ENCODE results near the gene LMF1. TPM values are rescaled to one million over a fixed set of nuclear protein-coding genes. Genes with fewer than 3 reads are reported as not detected.

Gene LMF1
- total RNA-seq, 1 donor from 2014 or later: 24.6 TPM

- H3K9me3 Mint-ChIP-seq (ENCODE audit: unreplicated experiment): no peaks in the 10 kb centered on the region
- no peak for DNase-seq (ENCODE audit: extremely low spot score, unreplicated experiment)
- peaks cover 27% of the 10 kb centered on the region for H3K27me3 Mint-ChIP-seq (ENCODE audit: unreplicated experiment)
- no peak overlapping the region for H3K27ac Mint-ChIP-seq (ENCODE audit: unreplicated experiment)
- no peak for TF ChIP-seq CTCF (IDR thresholded peaks at IDR 0.05)
- H3K4me3 Mint-ChIP-seq (ENCODE audit: unreplicated experiment): peak overlapping the region; percentile 51
- no peaks in the 10 kb centered on the region for H3K36me3 Mint-ChIP-seq (ENCODE audit: unreplicated experiment)
- peaks cover 4% of the 10 kb centered on the region for H3K4me1 Mint-ChIP-seq (ENCODE audit: unreplicated experiment)
Observed at GRCh38 chr16:982145-983043, 11.6 kb upstream of the LMF1 start.

GRCh38 chr16:981695-982144 lies 10.9 kb upstream of the LMF1 start, which contains the start of gene SOX8:
SOX8 (plus strand) TSS chr16:981770; CDS start chr16:981923, 153 bp downstream.
- Mint-ChIP-seq H3K27ac (ENCODE audit: unreplicated experiment) (no peak within 1 kb of the TSS), H3K4me1 (ENCODE audit: unreplicated experiment) (peaks cover 4% of the 10 kb centered on the region), H3K9me3 (ENCODE audit: unreplicated experiment) (no peaks in the 10 kb centered on the region), H3K4me3 (ENCODE audit: unreplicated experiment) (peak within 1 kb of the TSS; percentile 70), H3K27me3 (ENCODE audit: unreplicated experiment) (peaks cover 27% of the 10 kb centered on the region), H3K36me3 (ENCODE audit: unreplicated experiment) (no peaks in the 10 kb centered on the region)
- TF ChIP-seq CTCF (IDR thresholded peaks at IDR 0.05): no peak
- no peak for DNase-seq (ENCODE audit: extremely low spot score, unreplicated experiment)

GRCh38 chr16:980595-980854 lies 9.7 kb upstream of the LMF1 start:
- Mint-ChIP-seq H3K27ac (ENCODE audit: unreplicated experiment) (no peak overlapping the region), H3K9me3 (ENCODE audit: unreplicated experiment) (no peaks in the 10 kb centered on the region), H3K4me1 (ENCODE audit: unreplicated experiment) (peaks cover 4% of the 10 kb centered on the region), H3K27me3 (ENCODE audit: unreplicated experiment) (peaks cover 18% of the 10 kb centered on the region), H3K4me3 (ENCODE audit: unreplicated experiment) (no peak overlapping the region), H3K36me3 (ENCODE audit: unreplicated experiment) (no peaks in the 10 kb centered on the region)
- DNase-seq (ENCODE audit: extremely low spot score, unreplicated experiment): no peak
- TF ChIP-seq CTCF (IDR thresholded peaks at IDR 0.05): no peak

GRCh38 chr16:979859-980594 lies 9.2 kb upstream of the LMF1 start:
- H3K36me3 Mint-ChIP-seq (ENCODE audit: unreplicated experiment): no peaks in the 10 kb centered on the region
- H3K9me3 Mint-ChIP-seq (ENCODE audit: unreplicated experiment): no peaks in the 10 kb centered on the region
- no peak overlapping the region for H3K4me3 Mint-ChIP-seq (ENCODE audit: unreplicated experiment)
- peaks cover 17% of the 10 kb centered on the region for H3K27me3 Mint-ChIP-seq (ENCODE audit: unreplicated experiment)
- peaks cover 4% of the 10 kb centered on the region for H3K4me1 Mint-ChIP-seq (ENCODE audit: unreplicated experiment)
- TF ChIP-seq CTCF (IDR thresholded peaks at IDR 0.05): no peak
- no peak for DNase-seq (ENCODE audit: extremely low spot score, unreplicated experiment)
- no peak overlapping the region for H3K27ac Mint-ChIP-seq (ENCODE audit: unreplicated experiment)

GRCh38 chr16:979147-979546 lies 8.4 kb upstream of the LMF1 start:
- no peaks in the 10 kb centered on the region for H3K36me3 Mint-ChIP-seq (ENCODE audit: unreplicated experiment)
- DNase-seq (ENCODE audit: extremely low spot score, unreplicated experiment): no peak
- H3K9me3 Mint-ChIP-seq (ENCODE audit: unreplicated experiment): no peaks in the 10 kb centered on the region
- H3K4me3 Mint-ChIP-seq (ENCODE audit: unreplicated experiment): no peak overlapping the region
- peaks cover 17% of the 10 kb centered on the region for H3K27me3 Mint-ChIP-seq (ENCODE audit: unreplicated experiment)
- no peak overlapping the region for H3K27ac Mint-ChIP-seq (ENCODE audit: unreplicated experiment)
- TF ChIP-seq CTCF (IDR thresholded peaks at IDR 0.05): no peak
- peaks cover 4% of the 10 kb centered on the region for H3K4me1 Mint-ChIP-seq (ENCODE audit: unreplicated experiment)

All from osteocyte (in vitro differentiated cells).